ENCODE data around the gene IFI16.
A peak's percentile ranks its signal among the peaks of the same experiment; 100 is the strongest.
"Not testable (repeated sequence)": the region's sequence is repeated elsewhere in the genome, so short reads cannot be mapped to it uniquely, and the experiment has no call there.

The IFI16 gene

GRCh38 chr1:159012495-159012894 lies 2.8 kb downstream of the IFI16 start:
- Mint-ChIP-seq H3K27ac (peak overlapping the region; percentile 88), H3K9me3 (no peaks in the 10 kb centered on the region), H3K4me1 (peaks cover 59% of the 10 kb centered on the region), H3K36me3 (peaks cover 65% of the 10 kb centered on the region), H3K4me3 (peak overlapping the region; percentile 83), H3K27me3 (no peaks in the 10 kb centered on the region)
- DNase-seq = peak; percentile 74
- CTCF ChIA-PET = interaction anchor here (0.6 to 1.0 kb wide), 2 partner anchors 60 to 1038 kb away, joined by 3 read pairs; no protein-coding TSS in a partner anchor

- CTCF ChIA-PET = no interaction called here
- Mint-ChIP-seq H3K27me3 (no peaks in the 10 kb centered on the region), H3K27ac (peak overlapping the region; percentile 88), H3K4me3 (peak overlapping the region; percentile 83), H3K36me3 (peaks cover 70% of the 10 kb centered on the region), H3K9me3 (no peaks in the 10 kb centered on the region), H3K4me1 (peaks cover 58% of the 10 kb centered on the region)
- DNase-seq = no peak
Observed at GRCh38 chr1:159014003-159014571, 4.4 kb downstream of the IFI16 start.

DNA sequence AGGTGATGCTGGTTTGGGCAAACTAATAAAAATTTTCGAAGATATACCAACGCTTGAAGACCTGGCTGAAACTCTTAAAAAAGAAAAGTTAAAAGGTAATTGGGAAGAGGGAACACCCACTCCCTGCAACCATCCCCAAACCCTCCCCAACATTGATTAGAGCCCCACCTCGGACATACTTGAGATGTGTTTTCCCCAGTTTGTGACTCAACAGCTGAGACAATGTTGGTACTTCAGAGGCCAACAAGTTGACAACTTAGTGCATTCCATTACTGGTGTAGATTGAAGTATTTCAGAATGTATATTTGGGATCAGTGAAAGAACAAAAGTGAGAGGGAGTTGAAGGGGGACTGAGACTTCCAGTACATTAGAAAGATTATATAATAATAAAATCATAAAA lies 5.1 kb downstream of the IFI16 start:
- DNase-seq = no peak
- H3K36me3 Mint-ChIP-seq = peaks cover 76% of the 10 kb centered on the region
- no peaks in the 10 kb centered on the region for H3K27me3 Mint-ChIP-seq
- H3K9me3 Mint-ChIP-seq = no peaks in the 10 kb centered on the region
- H3K4me3 Mint-ChIP-seq = peak overlapping the region; percentile 83
- CTCF ChIA-PET = interaction anchor here (1.0 kb wide), 1 partner anchor 13 kb away, joined by 3 read pairs; no protein-coding TSS in a partner anchor
- H3K27ac Mint-ChIP-seq = peak overlapping the region; percentile 88
- peaks cover 61% of the 10 kb centered on the region for H3K4me1 Mint-ChIP-seq

DNA sequence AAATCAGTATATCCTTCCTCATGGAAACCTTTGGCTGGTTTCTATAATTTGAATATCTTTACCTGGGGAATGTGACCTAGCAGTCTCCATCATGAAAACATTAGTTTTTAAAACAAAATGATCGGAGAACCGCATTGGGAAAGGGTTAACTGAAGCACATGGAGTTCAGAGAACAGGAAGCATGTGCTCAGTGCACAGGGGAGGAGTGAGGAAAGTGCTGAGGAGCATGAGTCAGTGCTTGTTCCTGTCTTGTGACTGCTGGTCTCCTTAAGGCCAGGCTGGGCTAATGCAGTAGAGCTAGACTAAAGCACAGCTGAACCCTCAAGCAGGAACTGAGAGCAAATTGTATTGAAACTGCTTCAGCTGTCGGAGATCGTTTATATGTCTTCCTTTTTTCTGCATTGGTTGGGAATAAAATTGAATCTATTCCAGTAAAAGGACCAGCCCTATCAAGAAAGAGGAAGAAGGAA lies 5.8 kb downstream of the IFI16 start:
- H3K36me3 Mint-ChIP-seq = peaks cover 76% of the 10 kb centered on the region
- DNase-seq = peak; percentile 81

DNA sequence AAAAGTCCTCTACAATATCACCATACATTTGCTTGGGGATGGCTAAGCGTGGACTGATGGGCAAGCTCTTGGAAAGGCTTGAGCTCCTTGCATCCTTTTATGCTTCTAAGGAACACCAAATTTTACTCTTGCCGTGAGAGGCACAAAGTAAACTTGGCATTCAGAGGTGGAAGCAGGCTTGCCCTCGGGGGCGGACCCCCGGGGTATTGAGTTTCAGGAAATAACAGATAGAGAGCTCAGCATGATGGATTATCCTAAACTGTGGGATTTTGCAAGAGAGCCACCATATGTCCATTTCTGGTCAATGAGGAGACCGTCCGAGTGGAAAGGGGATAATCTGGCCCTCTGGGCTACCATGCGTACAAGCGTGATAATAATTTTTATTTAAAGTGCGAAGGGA lies 14.0 kb downstream of the IFI16 start:
- peaks cover 86% of the 10 kb centered on the region for H3K36me3 Mint-ChIP-seq
- DNase-seq = no peak
- H3K4me3 Mint-ChIP-seq = no peak overlapping the region
- CTCF ChIA-PET = no interaction called here
- peaks cover 79% of the 10 kb centered on the region for H3K4me1 Mint-ChIP-seq
- no peak overlapping the region for H3K27ac Mint-ChIP-seq
- no peaks in the 10 kb centered on the region for H3K27me3 Mint-ChIP-seq
- no peaks in the 10 kb centered on the region for H3K9me3 Mint-ChIP-seq

More for the DNA sequence above, 5.8 kb downstream of the IFI16 start:
- Mint-ChIP-seq H3K27me3 (no peaks in the 10 kb centered on the region), H3K27ac (peak overlapping the region; percentile 89), H3K4me3 (peak overlapping the region; percentile 75), H3K4me1 (peaks cover 66% of the 10 kb centered on the region), H3K9me3 (no peaks in the 10 kb centered on the region)
- CTCF ChIA-PET = interaction anchor here (1.0 to 1.5 kb wide), 2 partner anchors 13 to 56 kb away, joined by 3 to 4 read pairs; no protein-coding TSS in a partner anchor

DNA sequence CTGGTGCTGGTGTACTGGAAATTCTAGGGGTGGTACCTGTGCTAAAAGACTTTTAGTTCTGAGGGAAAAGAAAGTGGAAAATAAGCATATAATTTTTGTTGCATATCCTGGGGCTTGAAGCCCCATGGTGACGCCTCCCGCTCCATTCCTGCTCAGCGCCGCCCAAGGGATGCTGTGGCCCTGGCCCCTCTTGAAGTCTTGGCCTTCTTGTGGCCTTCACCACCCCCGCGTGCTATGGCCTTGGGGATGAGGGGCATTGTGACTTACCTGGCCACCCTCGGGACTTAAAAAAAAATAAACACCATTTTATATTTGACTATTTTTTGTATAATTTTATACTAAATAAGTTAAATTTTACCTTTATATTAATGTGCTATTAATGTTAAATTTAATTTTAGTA lies 15.3 kb downstream of the IFI16 start:
- no peak for DNase-seq
- Mint-ChIP-seq H3K9me3 (peaks cover 2% of the 10 kb centered on the region), H3K36me3 (peaks cover 85% of the 10 kb centered on the region), H3K27ac (no peak overlapping the region), H3K27me3 (no peaks in the 10 kb centered on the region), H3K4me3 (no peak overlapping the region), H3K4me1 (peaks cover 78% of the 10 kb centered on the region)
- CTCF ChIA-PET = no interaction called here

GRCh38 chr1:159026841-159027240 lies 17.1 kb downstream of the IFI16 start:
- Mint-ChIP-seq H3K36me3 (peaks cover 85% of the 10 kb centered on the region), H3K4me1 (peaks cover 77% of the 10 kb centered on the region), H3K27ac (peak overlapping the region; percentile 20)
- H3K27me3 Mint-ChIP-seq, H3K9me3 Mint-ChIP-seq, CTCF ChIA-PET, DNase-seq, H3K4me3 Mint-ChIP-seq: not testable (repeated sequence)

- Mint-ChIP-seq H3K4me3 (no peak overlapping the region), H3K27ac (peak overlapping the region; percentile 1)
- DNase-seq = no peak
Observed at GRCh38 chr1:159030311-159030710, 20.6 kb downstream of the IFI16 start.

GRCh38 chr1:159030877-159031447 lies 21.3 kb downstream of the IFI16 start:
- Mint-ChIP-seq H3K4me1 (peaks cover 55% of the 10 kb centered on the region), H3K27ac (no peak overlapping the region), H3K36me3 (peaks cover 86% of the 10 kb centered on the region), H3K27me3 (no peaks in the 10 kb centered on the region), H3K9me3 (peaks cover 2% of the 10 kb centered on the region), H3K4me3 (no peak overlapping the region)
- DNase-seq = no peak
- CTCF ChIA-PET = no interaction called here

More at GRCh38 chr1:159030311-159030710, 20.6 kb downstream of the IFI16 start:
- peaks cover 2% of the 10 kb centered on the region for H3K9me3 Mint-ChIP-seq
- no peaks in the 10 kb centered on the region for H3K27me3 Mint-ChIP-seq
- H3K36me3 Mint-ChIP-seq = peaks cover 85% of the 10 kb centered on the region
- peaks cover 59% of the 10 kb centered on the region for H3K4me1 Mint-ChIP-seq
- CTCF ChIA-PET = no interaction called here

DNA sequence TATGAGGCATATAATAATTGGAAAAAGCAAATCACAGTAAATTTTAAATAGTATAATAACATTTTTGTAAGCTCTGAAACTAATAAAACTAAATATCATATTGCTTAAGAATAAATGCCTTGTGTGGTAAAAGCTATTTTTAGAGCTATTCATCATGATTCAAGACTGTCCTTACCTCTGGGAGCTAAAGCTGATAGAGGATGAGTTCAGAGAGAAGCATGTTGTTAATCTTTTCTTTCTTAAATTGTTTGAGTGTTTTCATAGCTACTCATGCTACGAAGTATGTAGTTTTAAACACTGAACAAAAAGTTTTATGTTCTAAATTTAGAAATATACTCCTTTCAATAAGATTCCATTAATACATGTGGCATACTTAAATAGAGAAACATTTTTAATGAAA lies 30.5 kb downstream of the IFI16 start:
- H3K4me1 Mint-ChIP-seq = peaks cover 29% of the 10 kb centered on the region
- H3K27ac Mint-ChIP-seq = no peak overlapping the region
- H3K9me3 Mint-ChIP-seq = no peaks in the 10 kb centered on the region
- H3K4me3 Mint-ChIP-seq = no peak overlapping the region
- peaks cover 72% of the 10 kb centered on the region for H3K36me3 Mint-ChIP-seq
- CTCF ChIA-PET = interaction anchor here (0.9 to 2.0 kb wide), 3 partner anchors 15 to 245 kb away, joined by 3 to 9 read pairs (median 3); no protein-coding TSS in a partner anchor
- no peaks in the 10 kb centered on the region for H3K27me3 Mint-ChIP-seq
- DNase-seq = no peak

GRCh38 chr1:159040893-159041724 lies 31.4 kb downstream of the IFI16 start:
- Mint-ChIP-seq H3K4me1 (peaks cover 34% of the 10 kb centered on the region), H3K27me3 (no peaks in the 10 kb centered on the region)

DNA sequence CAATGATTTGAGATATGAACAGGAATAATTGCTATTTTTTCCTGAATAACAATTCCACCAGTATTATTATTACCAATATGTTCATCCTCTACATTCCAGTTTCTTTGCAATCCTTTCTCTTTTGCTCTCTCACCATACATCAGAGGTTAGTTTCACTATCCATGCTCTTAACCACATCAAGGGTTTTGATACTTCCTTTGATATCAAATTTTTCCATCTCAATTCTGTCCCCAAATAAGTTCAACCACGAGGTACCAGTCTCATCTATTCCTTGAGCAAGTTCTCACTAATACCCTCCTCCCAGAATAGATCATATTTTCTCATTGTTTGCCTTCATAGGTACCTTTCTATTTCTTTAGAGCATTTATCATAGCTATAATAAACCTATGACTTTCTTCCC lies 36.8 kb downstream of the IFI16 start:
- Mint-ChIP-seq H3K36me3 (peaks cover 70% of the 10 kb centered on the region), H3K27ac (peak overlapping the region; percentile 20), H3K4me1 (peaks cover 31% of the 10 kb centered on the region)
- CTCF ChIA-PET, H3K4me3 Mint-ChIP-seq, DNase-seq, H3K27me3 Mint-ChIP-seq, H3K9me3 Mint-ChIP-seq: not testable (repeated sequence)

More at GRCh38 chr1:159040893-159041724, 31.4 kb downstream of the IFI16 start:
- H3K9me3 Mint-ChIP-seq = no peaks in the 10 kb centered on the region
- no peak overlapping the region for H3K4me3 Mint-ChIP-seq
- CTCF ChIA-PET = interaction anchor here (0.9 to 2.0 kb wide), 2 partner anchors 31 to 246 kb away, joined by 3 to 9 read pairs; no protein-coding TSS in a partner anchor
- H3K36me3 Mint-ChIP-seq = peaks cover 67% of the 10 kb centered on the region
- no peak for DNase-seq
- H3K27ac Mint-ChIP-seq = no peak overlapping the region

DNA sequence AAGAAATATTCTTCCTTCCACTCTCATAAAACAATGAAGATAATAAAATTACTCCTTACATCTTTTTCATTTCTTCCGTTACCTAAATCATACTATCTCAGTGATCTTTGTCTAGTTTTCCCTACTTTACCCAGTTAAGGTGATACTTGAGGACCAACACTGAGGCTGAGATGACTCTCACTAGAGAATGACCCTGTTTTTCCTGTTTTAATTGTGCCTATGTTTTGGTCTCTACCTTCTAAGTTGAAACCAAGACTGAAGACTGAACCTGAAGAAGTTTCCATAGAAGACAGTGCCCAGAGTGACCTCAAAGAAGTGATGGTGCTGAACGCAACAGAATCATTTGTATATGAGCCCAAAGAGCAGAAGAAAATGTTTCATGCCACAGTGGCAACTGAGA lies 41.7 kb downstream of the IFI16 start:
- Mint-ChIP-seq H3K9me3 (no peaks in the 10 kb centered on the region), H3K27ac (no peak overlapping the region), H3K27me3 (no peaks in the 10 kb centered on the region), H3K4me1 (peaks cover 37% of the 10 kb centered on the region), H3K36me3 (peaks cover 87% of the 10 kb centered on the region), H3K4me3 (no peak overlapping the region)
- CTCF ChIA-PET = no interaction called here
- no peak for DNase-seq

GRCh38 chr1:159054427-159054826 lies 44.7 kb downstream of the IFI16 start:
- DNase-seq = no peak
- CTCF ChIA-PET = no interaction called here
- H3K27me3 Mint-ChIP-seq = no peaks in the 10 kb centered on the region
- H3K4me1 Mint-ChIP-seq = peaks cover 31% of the 10 kb centered on the region
- no peak overlapping the region for H3K4me3 Mint-ChIP-seq
- no peaks in the 10 kb centered on the region for H3K9me3 Mint-ChIP-seq
- H3K36me3 Mint-ChIP-seq = peaks cover 73% of the 10 kb centered on the region
- H3K27ac Mint-ChIP-seq = no peak overlapping the region
